WI38 (cell line): ENCODE results near the gene CTIF.

Experiments used
- H3K4me3 ChIP-seq: 2 replicates; pipeline ENCODE4 v1.5.1; 2011; ENCODE audit warnings: low read depth, mild to moderate bottlenecking, control low read depth, low read length
- TF ChIP-seq, protein P1 (sequence below): IDR thresholded peaks from 2 replicates; pipeline ENCODE4 v1.5.1; 2012; ENCODE audit warnings: low read depth, mild to moderate bottlenecking, control low read depth, low read length

CTIF gene

DNA sequence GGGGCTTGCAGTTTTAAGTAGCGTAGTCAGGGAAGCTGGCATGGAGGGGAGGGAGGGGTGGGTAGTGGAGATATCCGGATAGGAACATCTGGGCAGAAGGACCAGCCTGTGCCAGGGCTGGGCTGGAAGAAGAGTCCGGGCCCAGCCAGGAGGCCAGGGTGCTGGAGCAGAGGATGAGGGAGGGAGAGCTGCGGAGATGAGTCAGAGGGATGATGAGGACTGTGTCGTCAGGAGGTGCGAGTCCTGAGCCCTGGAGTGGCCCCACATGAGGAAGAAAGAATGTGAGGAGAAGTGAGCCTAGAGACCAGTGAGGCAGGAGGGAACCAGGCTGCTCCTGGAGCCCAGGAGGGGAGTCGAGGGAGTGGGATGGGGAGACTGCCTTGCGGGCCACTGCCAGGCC lies 82.4 kb downstream of the CTIF start:
- TF ChIP-seq, protein P1, sequence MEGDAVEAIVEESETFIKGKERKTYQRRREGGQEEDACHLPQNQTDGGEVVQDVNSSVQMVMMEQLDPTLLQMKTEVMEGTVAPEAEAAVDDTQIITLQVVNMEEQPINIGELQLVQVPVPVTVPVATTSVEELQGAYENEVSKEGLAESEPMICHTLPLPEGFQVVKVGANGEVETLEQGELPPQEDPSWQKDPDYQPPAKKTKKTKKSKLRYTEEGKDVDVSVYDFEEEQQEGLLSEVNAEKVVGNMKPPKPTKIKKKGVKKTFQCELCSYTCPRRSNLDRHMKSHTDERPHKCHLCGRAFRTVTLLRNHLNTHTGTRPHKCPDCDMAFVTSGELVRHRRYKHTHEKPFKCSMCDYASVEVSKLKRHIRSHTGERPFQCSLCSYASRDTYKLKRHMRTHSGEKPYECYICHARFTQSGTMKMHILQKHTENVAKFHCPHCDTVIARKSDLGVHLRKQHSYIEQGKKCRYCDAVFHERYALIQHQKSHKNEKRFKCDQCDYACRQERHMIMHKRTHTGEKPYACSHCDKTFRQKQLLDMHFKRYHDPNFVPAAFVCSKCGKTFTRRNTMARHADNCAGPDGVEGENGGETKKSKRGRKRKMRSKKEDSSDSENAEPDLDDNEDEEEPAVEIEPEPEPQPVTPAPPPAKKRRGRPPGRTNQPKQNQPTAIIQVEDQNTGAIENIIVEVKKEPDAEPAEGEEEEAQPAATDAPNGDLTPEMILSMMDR, result no peak
- H3K4me3 ChIP-seq, result peak overlapping the region; percentile 24

DNA sequence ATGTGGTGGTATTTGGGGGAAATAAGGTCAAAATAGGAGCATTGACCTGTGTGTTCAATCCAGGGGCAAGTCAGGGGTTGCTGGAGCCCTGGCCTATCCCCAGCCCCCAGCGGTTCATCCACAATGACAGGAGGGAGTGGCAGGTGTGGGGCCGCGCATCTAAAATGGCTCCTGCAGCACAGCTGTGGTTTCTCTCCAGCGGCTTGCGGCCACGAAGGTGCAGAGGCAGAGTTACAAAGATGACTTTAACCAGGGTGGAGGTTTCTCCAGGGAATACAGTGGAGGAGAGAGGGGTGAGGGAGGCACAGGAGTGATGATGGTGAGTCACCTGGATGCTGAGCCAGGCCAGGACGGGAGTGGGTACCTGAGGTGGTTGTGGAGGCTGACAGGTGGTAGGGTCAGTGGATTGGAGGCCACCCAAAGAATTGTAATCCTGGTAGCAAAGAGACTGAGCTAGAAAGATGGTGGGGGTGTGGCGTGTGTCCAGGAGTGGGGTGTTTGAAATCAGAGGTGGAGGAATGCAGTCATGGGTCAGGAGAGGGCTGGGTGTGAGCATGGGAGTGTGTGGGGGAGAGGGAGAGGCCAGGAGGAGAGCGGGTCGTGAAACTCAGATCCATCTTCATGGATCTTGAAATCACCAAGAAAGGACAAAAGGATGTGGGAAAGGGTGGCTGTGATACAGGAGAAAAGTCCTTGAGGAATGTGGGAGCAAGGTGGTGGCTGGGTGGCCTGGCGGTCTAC lies 83.2 kb downstream of the CTIF start:
- TF ChIP-seq, protein P1, result no peak
- peak overlapping the region; percentile 24 for H3K4me3 ChIP-seq

DNA sequence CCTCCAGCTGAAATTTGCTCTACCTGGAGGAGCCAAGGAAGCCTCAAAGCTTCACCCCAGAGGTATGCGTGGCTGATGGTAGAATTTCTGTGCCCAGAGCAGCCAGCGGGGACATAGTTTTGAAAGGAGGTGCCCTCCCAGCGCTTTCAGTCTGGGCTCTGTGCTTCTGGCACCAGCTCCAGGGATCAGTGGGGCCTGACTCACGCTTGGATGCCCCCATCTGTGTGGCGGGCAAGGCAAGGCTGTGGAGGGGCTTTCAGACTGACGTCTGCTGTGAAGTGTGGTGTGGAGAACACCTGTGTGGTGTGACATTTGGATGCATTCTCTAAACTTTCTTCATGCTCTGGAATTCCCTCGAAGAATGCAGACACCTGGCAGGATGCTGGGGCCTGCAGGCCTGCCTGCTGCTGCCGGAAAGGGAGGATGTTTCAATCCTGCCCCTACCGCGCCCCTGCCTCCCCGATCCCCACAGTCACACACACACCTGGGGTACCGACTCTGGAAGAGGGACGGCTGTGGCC lies 84.1 kb downstream of the CTIF start:
- TF ChIP-seq, protein P1, result no peak
- H3K4me3 ChIP-seq, result 0 out of 2 replicates have a peak overlapping the region, but pooled peaks have one; percentile 12

DNA sequence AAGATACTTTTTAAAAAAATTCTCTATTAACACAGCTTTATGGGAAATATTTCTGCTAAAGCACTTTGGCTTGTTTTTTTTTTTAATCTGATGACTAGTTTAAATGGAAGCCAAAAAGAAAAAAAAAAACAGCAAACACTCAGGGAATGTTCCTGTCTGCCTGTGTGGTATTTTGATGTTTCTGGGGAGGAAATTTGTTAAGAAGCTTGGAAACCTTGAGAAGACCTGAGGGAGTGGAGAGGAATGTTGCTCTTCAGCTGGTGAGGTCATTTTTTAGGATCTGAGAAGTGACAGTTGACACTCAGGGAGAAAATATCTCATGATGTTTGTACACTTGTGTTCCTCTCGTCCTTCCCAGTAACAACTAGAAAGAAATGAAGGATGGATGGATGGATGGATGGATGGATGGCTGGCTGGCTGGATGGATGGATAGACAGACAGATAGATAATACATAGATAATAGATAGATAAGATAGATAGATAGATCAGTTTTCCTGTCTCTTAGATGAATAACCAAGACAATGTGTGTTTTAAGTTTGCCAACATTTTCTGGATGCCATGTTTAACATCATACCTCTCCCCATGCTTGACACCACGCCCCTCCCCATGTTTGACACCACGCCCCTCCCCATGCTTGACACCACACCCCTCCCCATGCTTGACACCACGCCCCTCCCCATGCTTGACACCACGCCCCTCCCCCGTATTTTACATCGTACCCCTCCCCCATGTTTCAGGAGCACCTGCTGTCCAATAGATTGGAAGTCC lies 84.8 kb downstream of the CTIF start:
- no peak overlapping the region for H3K4me3 ChIP-seq
- TF ChIP-seq, protein P1, result no peak

DNA sequence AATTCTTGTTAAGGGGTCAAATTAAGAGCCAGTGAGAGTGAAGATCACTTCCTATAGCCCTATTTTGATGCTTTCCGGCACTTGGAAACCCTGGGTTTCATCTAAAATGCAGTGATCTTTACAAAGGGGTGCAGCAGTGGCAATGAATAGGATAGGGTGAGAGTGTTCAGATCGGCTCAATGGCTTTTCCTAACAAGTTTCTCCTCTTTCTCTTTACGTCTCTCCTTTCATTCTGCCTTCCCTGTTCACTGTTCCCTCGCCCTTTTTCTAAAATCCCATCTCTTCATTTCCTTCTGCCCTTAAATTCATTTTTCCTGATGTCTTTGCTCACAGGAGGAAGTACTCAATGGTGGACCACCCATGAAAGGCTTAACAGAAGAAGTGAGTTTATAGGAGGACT lies 86.0 kb downstream of the CTIF start:
- TF ChIP-seq, protein P1, result no peak
- no peak overlapping the region for H3K4me3 ChIP-seq

DNA sequence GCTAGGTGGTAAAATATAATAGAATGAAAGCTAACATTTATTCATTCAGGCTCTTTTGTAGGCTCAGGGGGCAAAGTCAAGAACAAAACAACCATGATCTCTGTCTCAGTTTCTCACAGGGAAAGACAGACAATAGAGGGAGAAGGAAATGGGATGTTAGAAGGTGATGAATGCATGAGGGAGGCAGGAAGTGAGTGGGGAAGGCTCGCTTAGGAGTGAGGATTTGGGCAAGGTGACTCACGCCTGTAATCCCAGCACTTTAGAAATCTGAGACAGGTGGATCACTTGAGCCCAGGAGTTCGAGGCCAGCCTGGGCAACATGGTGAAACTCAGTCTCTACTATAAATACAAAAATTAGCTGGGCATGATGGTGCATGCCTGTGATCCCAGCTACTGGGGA lies 88.4 kb downstream of the CTIF start:
- TF ChIP-seq, protein P1, result no peak
- no peak overlapping the region for H3K4me3 ChIP-seq

DNA sequence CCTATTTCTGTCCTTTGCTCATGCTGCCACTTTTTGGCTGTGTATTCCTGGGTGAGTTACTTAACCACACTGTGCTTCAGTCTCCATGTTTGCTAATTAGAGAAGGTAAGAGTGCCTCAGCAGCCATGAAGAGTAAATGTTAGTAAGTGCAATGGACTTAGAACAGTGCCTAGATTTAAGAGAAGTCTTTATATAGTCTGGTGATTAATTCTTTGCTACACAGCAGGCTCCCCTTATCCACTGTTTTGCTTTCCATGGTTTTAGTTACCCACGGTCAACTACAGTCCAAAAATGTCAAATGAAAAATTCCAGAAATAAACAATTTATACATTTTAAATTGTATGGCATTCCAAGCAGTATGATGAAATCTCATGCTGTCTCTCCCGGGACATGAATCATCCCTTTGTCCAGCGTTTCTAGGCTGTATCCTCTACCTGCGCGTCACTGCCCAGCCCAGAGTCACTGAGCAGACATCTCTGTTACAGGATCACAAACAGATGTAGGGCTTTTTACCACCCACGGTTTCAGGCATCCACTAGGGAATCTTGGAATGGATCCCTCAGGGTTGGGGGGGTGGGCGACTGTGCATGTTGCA lies 91.0 kb downstream of the CTIF start:
- TF ChIP-seq, protein P1, result no peak
- H3K4me3 ChIP-seq, result no peak overlapping the region
